Fibroblast of lung (primary cell): ENCODE results near the gene TRIM47. TPM values are rescaled to one million over a fixed set of nuclear protein-coding genes. Genes with fewer than 3 reads are reported as not detected.

Experiments
- DNase-seq, 2 donors: peaks; one replicate each; pipeline versions ENCODE4 v3.0.0 to v3.0.0-alpha.2; 2010; ENCODE audit warnings: low read depth in 2 of 2
- H2AFZ ChIP-seq: 2 replicates; pipeline ENCODE4 v1.5.1; 2012; ENCODE audit warnings: low read length, control low read depth, inconsistent platforms
- H3K27ac ChIP-seq: 2 replicates; pipeline ENCODE4 v1.5.1; 2011; ENCODE audit warnings: low read length, control low read depth; ENCODE audit not compliant: insufficient read depth
- H3K27me3 ChIP-seq: 2 replicates; pipeline ENCODE4 v1.5.1; 2011; ENCODE audit warnings: mild to moderate bottlenecking, low read length; ENCODE audit not compliant: control insufficient read depth, insufficient read depth
- H3K36me3 ChIP-seq: 2 replicates; pipeline ENCODE4 v1.5.1; 2011; ENCODE audit warnings: low read length; ENCODE audit not compliant: control insufficient read depth, insufficient read depth
- H3K4me1 ChIP-seq: 2 replicates; pipeline ENCODE4 v1.5.1; 2011; ENCODE audit warnings: low read length; ENCODE audit not compliant: control insufficient read depth, insufficient read depth; ENCODE audit errors: extremely low read depth
- H3K4me2 ChIP-seq: 2 replicates; pipeline ENCODE4 v1.5.1; 2011; ENCODE audit warnings: low read length, control low read depth; ENCODE audit not compliant: insufficient read depth; ENCODE audit errors: extremely low read depth
- H3K4me3 ChIP-seq, 4 experiments: fragments of 200-600 bp in 1 of 4; sonication (generic) in 1 of 4; replicated peaks in 1 of 4; 2 replicates each; pipeline ENCODE4 v1.5.1; 2011 to 2016; ENCODE audit warnings: low read length in 4 of 4, low read depth in 3 of 4, mild to moderate bottlenecking in 3 of 4, control low read depth in 2 of 4, inconsistent platforms in 1 of 4, mixed read lengths in 1 of 4; ENCODE audit not compliant: insufficient read depth in 1 of 4; ENCODE audit errors: control extremely low read depth in 1 of 4
- H3K79me2 ChIP-seq: 2 replicates; pipeline ENCODE4 v1.5.1; 2012; ENCODE audit warnings: mild to moderate bottlenecking, low read length, inconsistent platforms; ENCODE audit not compliant: control insufficient read depth, insufficient read depth
- H3K9ac ChIP-seq: 2 replicates; pipeline ENCODE4 v1.5.1; 2011; ENCODE audit warnings: mild to moderate bottlenecking, low read length, control low read depth; ENCODE audit not compliant: insufficient read depth
- H3K9me3 ChIP-seq: 2 replicates; pipeline ENCODE4 v1.5.1; 2012; ENCODE audit warnings: low read depth, low read length; ENCODE audit not compliant: control insufficient read depth, insufficient read depth
- H4K20me1 ChIP-seq: 2 replicates; pipeline ENCODE4 v1.5.1; 2011; ENCODE audit warnings: low read length; ENCODE audit not compliant: control insufficient read depth, insufficient read depth; ENCODE audit errors: extremely low read depth
- CTCF ChIP-seq, 2 donors: IDR thresholded peaks in 1 of 2; conservative IDR thresholded peaks in 1 of 2; 1 replicate in 1 of 2; 2 replicates in 1 of 2; pipeline ENCODE4 v1.5.1; 2011 to 2012; ENCODE audit warnings: low read length in 2 of 2, control low read depth in 1 of 2, inconsistent platforms in 1 of 2, low read depth in 1 of 2, mild to moderate bottlenecking in 1 of 2
- EZH2 ChIP-seq: IDR thresholded peaks from 2 replicates; pipeline ENCODE4 v1.5.1; 2012; ENCODE audit warnings: low read length, control low read depth, mild to moderate bottlenecking; ENCODE audit errors: missing control alignments
- polyA minus RNA-seq: library from RNA; depleted of rRNA, polyadenylated mRNA; stranded (reverse); fragments of >200 nt; gene quantifications from 2 replicates; pipeline ENCODE4 v1.2.3, GENCODE V29; 2011; ENCODE audit warnings: low replicate concordance
- polyA plus RNA-seq, 2 donors: library from polyadenylated mRNA; depleted of rRNA in 1 of 2; stranded (reverse) in 1 of 2; unstranded in 1 of 2; fragments of >200 nt; gene quantifications; 2 replicates each; pipeline ENCODE4 v1.2.1, GENCODE V29; 2011 to 2012; ENCODE audit warnings: missing spikeins in 1 of 2
- total RNA-seq: library from RNA; depleted of rRNA; stranded (reverse); fragments of >200 nt; gene quantifications from 2 replicates; pipeline ENCODE4 v1.2.1, GENCODE V29; 2014

Gene TRIM47
- total RNA-seq (16.0 and 18.2 TPM in 2 replicates), polyA plus RNA-seq (2.2 and 4.8 TPM in 2 replicates), polyA minus RNA-seq (7.7 and 13.2 TPM in 2 replicates)
- polyA plus RNA-seq (2012): 4.4 and 10.9 TPM in 2 replicates

GRCh38 chr17:75878174-75878998 lies at the start of gene TRIM47:
TRIM47 (minus strand) TSS chr17:75878581; CDS start chr17:75878548, 33 bp downstream.
- Histone ChIP-seq H3K27me3 (peaks cover 7% of the 10 kb centered on the region), H3K9ac (peak within 1 kb of the TSS; percentile 58), H3K4me3 (peak within 1 kb of the TSS; percentile 32 to 68 (median 45)), H3K27ac (peak within 1 kb of the TSS; percentile 76), H4K20me1 (no peaks in the 10 kb centered on the region), H2AFZ (peak within 1 kb of the TSS; percentile 3), H3K36me3 (no peaks in the 10 kb centered on the region), H3K4me2 (peak within 1 kb of the TSS; percentile 73), H3K4me1 (peaks cover 18% of the 10 kb centered on the region), H3K9me3 (no peaks in the 10 kb centered on the region), H3K79me2 (no peaks in the 10 kb centered on the region)
- TF ChIP-seq CTCF (conservative IDR thresholded peaks at IDR 0.05 in 1 of 2, IDR thresholded peaks at IDR 0.05 in 1 of 2; ENCODE audit: low read depth in 1 of 2, low read length in 2 of 2) (peak; percentile 18 to 30), EZH2 (no peak)
- peak; percentile 65 for DNase-seq

- Histone ChIP-seq H3K4me2 (no peak overlapping the region), H3K79me2 (no peaks in the 10 kb centered on the region), H2AFZ (no peak overlapping the region), H3K27me3 (no peaks in the 10 kb centered on the region), H3K9ac (no peak overlapping the region), H3K9me3 (no peaks in the 10 kb centered on the region), H3K4me1 (no peaks in the 10 kb centered on the region), H3K27ac (no peak overlapping the region), H4K20me1 (no peaks in the 10 kb centered on the region), H3K36me3 (peaks cover 3% of the 10 kb centered on the region), H3K4me3 (no peak overlapping the region)
- peak in 1 of 2 donors; percentile 15 for DNase-seq
- TF ChIP-seq CTCF (conservative IDR thresholded peaks at IDR 0.05 in 1 of 2, IDR thresholded peaks at IDR 0.05 in 1 of 2; ENCODE audit: low read depth in 1 of 2, low read length in 2 of 2) (peak in 1 of 2 donors; percentile 33), EZH2 (no peak)
Observed at GRCh38 chr17:75927286-75927922, 49.0 kb upstream of the TRIM47 start.

GRCh38 chr17:75926456-75926855 lies 48.1 kb upstream of the TRIM47 start:
- no peak overlapping the region for H3K9ac ChIP-seq
- H3K9me3 ChIP-seq: no peaks in the 10 kb centered on the region

More at GRCh38 chr17:75926456-75926855, 48.1 kb upstream of the TRIM47 start:
- Histone ChIP-seq H2AFZ (no peak overlapping the region), H3K4me3 (no peak overlapping the region), H3K36me3 (peaks cover 3% of the 10 kb centered on the region), H3K27me3 (no peaks in the 10 kb centered on the region), H3K79me2 (no peaks in the 10 kb centered on the region), H3K4me1 (no peaks in the 10 kb centered on the region), H3K27ac (no peak overlapping the region), H3K4me2 (no peak overlapping the region), H4K20me1 (no peaks in the 10 kb centered on the region)
- TF ChIP-seq EZH2 (no peak), CTCF (conservative IDR thresholded peaks at IDR 0.05 in 1 of 2, IDR thresholded peaks at IDR 0.05 in 1 of 2; ENCODE audit: low read depth in 1 of 2, low read length in 2 of 2) (no peak)
- no peak for DNase-seq
